DLD1 (cell line): ENCODE measurements around the gene PADI2.

Source experiments
- in situ Hi-C: cut with HindIII; loops from 2 replicates; pipeline ENCODE4 v1.10.0; 2017; ENCODE audit warnings: low sequenced_read_pairs

PADI2 gene

GRCh38 chr1:17140279-17140678 is 21.0 kb upstream of the PADI2 start:
- in situ Hi-C loops = no loop called here

- in situ Hi-C loops = no loop called here
These were observed 20.4 kb upstream of the PADI2 start for GRCh38 chr1:17139637-17140036.

- in situ Hi-C loops = no loop called here
These were observed 18.2 kb upstream of the PADI2 start for GRCh38 chr1:17137441-17137840.

GRCh38 chr1:17136936-17137335 is 17.7 kb upstream of the PADI2 start:
- in situ Hi-C loops = no loop called here

GRCh38 chr1:17136145-17136544 is 16.9 kb upstream of the PADI2 start:
- in situ Hi-C loops = no loop called here

GRCh38 chr1:17135530-17135929 is 16.3 kb upstream of the PADI2 start:
- in situ Hi-C loops = no loop called here

GRCh38 chr1:17134724-17135123 is 15.5 kb upstream of the PADI2 start:
- in situ Hi-C loops = no loop called here

- in situ Hi-C loops = no loop called here
These were observed 14.8 kb upstream of the PADI2 start for GRCh38 chr1:17134034-17134433.

GRCh38 chr1:17130138-17130635 is 10.9 kb upstream of the PADI2 start:
- in situ Hi-C loops = no loop called here

- in situ Hi-C loops = no loop called here
These were observed 9.1 kb upstream of the PADI2 start for GRCh38 chr1:17128361-17128760.

GRCh38 chr1:17125756-17126237 is 6.5 kb upstream of the PADI2 start:
- in situ Hi-C loops = no loop called here

- in situ Hi-C loops = no loop called here
These were observed 4.2 kb upstream of the PADI2 start for GRCh38 chr1:17123196-17124045.

GRCh38 chr1:17122521-17123164 is 3.4 kb upstream of the PADI2 start:
- in situ Hi-C loops = no loop called here

- in situ Hi-C loops = no loop called here
These were observed 2.6 kb upstream of the PADI2 start for GRCh38 chr1:17121881-17122280.

- in situ Hi-C loops = no loop called here
These were observed 1.9 kb upstream of the PADI2 start for GRCh38 chr1:17120962-17121837.

- in situ Hi-C loops = no loop called here
These were observed 1.2 kb upstream of the PADI2 start for GRCh38 chr1:17120481-17120877.

- in situ Hi-C loops = no loop called here
These were observed 676 bp upstream of the PADI2 start for GRCh38 chr1:17119773-17120480.

- in situ Hi-C loops = no loop called here
These were observed 560 bp downstream of the PADI2 start for GRCh38 chr1:17118706-17119075.

- in situ Hi-C loops = no loop called here
These were observed 983 bp downstream of the PADI2 start for GRCh38 chr1:17118268-17118667.

GRCh38 chr1:17117451-17118265 is 1.6 kb downstream of the PADI2 start:
- in situ Hi-C loops = no loop called here
